H9 (cell line): Measurements from ENCODE around the gene EMX2. TPM values are rescaled to one million over a fixed set of nuclear protein-coding genes. Genes with fewer than 3 reads are reported as not detected.

Experiments
- DNase-seq: peaks from one replicate; pipeline ENCODE4 v3.0.0-alpha.2; 2017
- H2AFZ ChIP-seq: one replicate; pipeline ENCODE4 v1.6.1; 2013; ENCODE audit warnings: mild to moderate bottlenecking, low read length, control low read depth, moderate library complexity
- H2AK5ac ChIP-seq: 2 replicates; pipeline ENCODE4 v1.6.1; 2013; ENCODE audit warnings: low read length, control low read depth, mixed read lengths; ENCODE audit not compliant: insufficient read length
- H2BK120ac ChIP-seq: one replicate; pipeline ENCODE4 v1.6.1; 2013; ENCODE audit warnings: low read depth, mild to moderate bottlenecking, low read length, control low read depth, inconsistent platforms; ENCODE audit not compliant: poor library complexity, severe bottlenecking
- H2BK12ac ChIP-seq: 2 replicates; pipeline ENCODE4 v1.6.1; 2013; ENCODE audit warnings: low read length, control low read depth, mixed read lengths, low read depth; ENCODE audit not compliant: insufficient read length
- H2BK15ac ChIP-seq: 2 replicates; pipeline ENCODE4 v1.6.1; 2013; ENCODE audit warnings: low read depth, low read length, control low read depth
- H2BK20ac ChIP-seq: one replicate; pipeline ENCODE4 v1.6.1; 2013; ENCODE audit warnings: low read depth, mild to moderate bottlenecking, low read length, control low read depth, inconsistent platforms; ENCODE audit not compliant: poor library complexity, severe bottlenecking
- H2BK5ac ChIP-seq: 2 replicates; pipeline ENCODE4 v1.6.1; 2013; ENCODE audit warnings: low read length, control low read depth, mixed read lengths; ENCODE audit not compliant: insufficient read length
- H3K14ac ChIP-seq: 2 replicates; pipeline ENCODE4 v1.6.1; 2013; ENCODE audit warnings: low read length, control low read depth; ENCODE audit not compliant: insufficient read depth
- H3K18ac ChIP-seq: 2 replicates; pipeline ENCODE4 v1.6.1; 2013; ENCODE audit warnings: low read depth, mild to moderate bottlenecking, mixed read lengths, low read length, control low read depth; ENCODE audit not compliant: insufficient read length
- H3K23ac ChIP-seq: 2 replicates; pipeline ENCODE4 v1.6.1; 2013; ENCODE audit warnings: low read length, control low read depth, mixed read lengths, low read depth; ENCODE audit not compliant: insufficient read length
- H3K23me2 ChIP-seq: 2 replicates; pipeline ENCODE4 v1.6.1; 2013; ENCODE audit warnings: low read depth, mild to moderate bottlenecking, mixed read lengths, low read length, control low read depth; ENCODE audit not compliant: insufficient read length, poor library complexity, severe bottlenecking
- H3K27ac ChIP-seq: 2 replicates; pipeline ENCODE4 v1.5.1; 2013; ENCODE audit warnings: low read length, control low read depth, mixed read lengths, low read depth; ENCODE audit not compliant: insufficient read length
- H3K27me3 ChIP-seq: 2 replicates; pipeline ENCODE4 v1.6.1; 2013; ENCODE audit warnings: low read length, control low read depth, inconsistent platforms; ENCODE audit not compliant: insufficient read depth
- H3K4ac ChIP-seq: 2 replicates; pipeline ENCODE4 v1.6.1; 2013; ENCODE audit warnings: low read depth, mild to moderate bottlenecking, control low read depth, inconsistent platforms, low read length, moderate library complexity
- H3K4me1 ChIP-seq: 2 replicates; pipeline ENCODE4 v1.6.1; 2013; ENCODE audit warnings: low read length, control low read depth, inconsistent platforms; ENCODE audit not compliant: insufficient read depth
- H3K4me2 ChIP-seq: 2 replicates; pipeline ENCODE4 v1.6.1; 2013; ENCODE audit warnings: low read length, control low read depth, mixed read lengths; ENCODE audit not compliant: insufficient read length, insufficient read depth
- H3K56ac ChIP-seq: 2 replicates; pipeline ENCODE4 v1.6.1; 2013; ENCODE audit warnings: low read depth, mild to moderate bottlenecking, mixed read lengths, low read length, control low read depth; ENCODE audit not compliant: insufficient read length
- H3K79me1 ChIP-seq: 2 replicates; pipeline ENCODE4 v1.6.1; 2013; ENCODE audit warnings: low read depth, mild to moderate bottlenecking, moderate library complexity, low read length, control low read depth, inconsistent platforms; ENCODE audit not compliant: insufficient read depth, poor library complexity, severe bottlenecking
- H3K79me2 ChIP-seq: 2 replicates; pipeline ENCODE4 v1.6.1; 2013; ENCODE audit warnings: low read length, control low read depth, inconsistent platforms; ENCODE audit not compliant: insufficient read depth
- H3K9ac ChIP-seq: 2 replicates; pipeline ENCODE4 v1.6.1; 2013; ENCODE audit warnings: low read length, control low read depth, mixed read lengths; ENCODE audit not compliant: insufficient read length; ENCODE audit errors: extremely low read depth
- H3K9me3 ChIP-seq: one replicate; pipeline ENCODE4 v1.6.1; 2013; ENCODE audit warnings: low read depth, low read length, inconsistent platforms; ENCODE audit not compliant: control insufficient read depth
- H3T11ph ChIP-seq: one replicate; pipeline ENCODE4 v1.6.1; 2013; ENCODE audit warnings: mild to moderate bottlenecking, low read length, control low read depth, inconsistent platforms
- H4K20me1 ChIP-seq: one replicate; pipeline ENCODE4 v1.6.1; 2013; ENCODE audit not compliant: control insufficient read depth, insufficient read length, insufficient read depth
- H4K5ac ChIP-seq: 2 replicates; pipeline ENCODE4 v1.6.1; 2013; ENCODE audit warnings: low read depth, mild to moderate bottlenecking, mixed read lengths, low read length, control low read depth; ENCODE audit not compliant: insufficient read length
- H4K8ac ChIP-seq: replicated peaks from 2 replicates; pipeline ENCODE4 v1.6.1; 2013; ENCODE audit warnings: low read length, control low read depth, mixed read lengths, low read depth; ENCODE audit not compliant: insufficient read length
- H4K91ac ChIP-seq: 2 replicates; pipeline ENCODE4 v1.6.1; 2013; ENCODE audit warnings: low read depth, mild to moderate bottlenecking, moderate library complexity, mixed read lengths, low read length, control low read depth; ENCODE audit not compliant: insufficient read length
- H3K27ac Mint-ChIP-seq, 3 experiments: 2 replicates in 2 of 3; 3 replicates in 1 of 3; pipeline ENCODE4 v1.8.0; 2020 to 2021; ENCODE audit warnings: mixed read lengths in 3 of 3, mild to moderate bottlenecking in 1 of 3, moderate library complexity in 1 of 3
- H3K27me3 Mint-ChIP-seq: 2 replicates; pipeline ENCODE4 v1.8.0; 2021; ENCODE audit warnings: low read depth, mild to moderate bottlenecking, moderate library complexity, mixed read lengths
- H3K36me3 Mint-ChIP-seq, 3 experiments: 2 replicates in 2 of 3; 3 replicates in 1 of 3; pipeline ENCODE4 v1.8.0; 2020 to 2021; ENCODE audit warnings: low read depth in 3 of 3, mixed read lengths in 3 of 3; ENCODE audit not compliant: insufficient read depth in 1 of 3
- H3K4me1 Mint-ChIP-seq, 2 experiments: 2 replicates each; pipeline ENCODE4 v1.8.0; 2020; ENCODE audit warnings: mixed read lengths in 2 of 2
- H3K4me3 Mint-ChIP-seq, 2 experiments: 2 replicates in 1 of 2; 3 replicates in 1 of 2; pipeline ENCODE4 v1.8.0; 2020 to 2021; ENCODE audit warnings: mild to moderate bottlenecking in 2 of 2, mixed read lengths in 2 of 2, moderate library complexity in 1 of 2
- H3K9me3 Mint-ChIP-seq, 2 experiments: 2 replicates in 1 of 2; 3 replicates in 1 of 2; pipeline ENCODE4 v1.8.0; 2020; ENCODE audit warnings: mild to moderate bottlenecking in 2 of 2, mixed read lengths in 2 of 2, moderate library complexity in 1 of 2
- WGBS: extraction: QIAGEN DNeasy Blood & Tissue Kit; methylation state at CpG from one replicate; pipeline ENCODE4 v1.1.7; 2013; ENCODE audit warnings: missing lambda C conversion rate, low lambda C conversion rate, mixed read lengths; ENCODE audit not compliant: insufficient read length; ENCODE audit errors: extremely low coverage; 5-methylcytosine and 5-hydroxymethylcytosine counted together
- total RNA-seq: library from RNA; stranded (reverse); gene quantifications from 2 replicates; pipeline ENCODE4 v1.2.1, GENCODE V29; 2021
- TF ChIP-seq, protein P1 (sequence below): fragments of 200-600 bp; sonication (generic); conservative IDR thresholded peaks from 3 replicates; pipeline ENCODE4 v1.8.0; 2021; ENCODE audit warnings: antibody characterized with exemption, mild to moderate bottlenecking

The EMX2 gene
- total RNA-seq, 1 experiment from 2014 or later, result not detected

DNA sequence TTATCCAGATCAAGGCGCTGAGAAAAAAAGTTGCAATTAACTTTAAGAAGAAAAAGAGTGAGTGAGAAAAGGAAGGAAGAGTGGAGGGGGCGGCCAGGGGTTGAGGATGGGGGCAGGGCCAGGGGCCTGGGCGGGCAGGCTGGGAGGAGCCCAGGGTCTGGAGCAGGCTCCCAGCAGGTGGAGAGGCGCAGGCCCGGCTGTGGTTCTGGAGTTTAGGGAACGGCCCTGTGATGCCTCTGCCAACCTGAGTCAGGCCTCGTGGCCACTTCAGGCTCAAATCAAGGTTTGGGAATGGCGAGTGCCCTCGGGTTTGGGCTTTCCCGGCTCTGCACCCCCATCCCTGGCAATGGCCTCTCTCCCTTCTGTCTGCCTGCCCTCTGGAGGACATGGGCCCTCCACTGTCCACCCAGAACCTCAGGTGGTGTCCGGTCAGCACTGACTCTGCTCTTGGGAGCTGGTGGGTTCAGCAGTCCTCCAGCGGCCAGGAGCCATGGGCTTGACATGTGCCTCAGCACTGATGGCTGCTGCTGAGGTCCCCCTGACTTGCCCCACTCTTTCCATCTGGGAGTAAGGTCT lies 41.0 kb upstream of the EMX2 start:
- Mint-ChIP-seq H3K27me3 (peaks cover 43% of the 10 kb centered on the region), H3K4me1 (peaks cover 5 to 11% of the 10 kb centered on the region in 2 experiments), H3K27ac (no peak overlapping the region; a peak in 1 of 7 replicates), H3K4me3 (no peak overlapping the region), H3K9me3 (no peaks in the 10 kb centered on the region), H3K36me3 (no peaks in the 10 kb centered on the region)
- Histone ChIP-seq H2AFZ (no peak overlapping the region), H3K4me2 (no peak overlapping the region), H3K27ac (no peak overlapping the region), H3K56ac (no peak overlapping the region), H3K4ac (no peak overlapping the region), H4K8ac (no peak overlapping the region), H3K4me1 (no peaks in the 10 kb centered on the region), H3K18ac (no peak overlapping the region), H3K9me3 (no peaks in the 10 kb centered on the region), H2AK5ac (no peak overlapping the region), H3K9ac (no peak overlapping the region), H3K14ac (no peak overlapping the region; the same call in 1 of the 2 replicates), H3K23me2 (no peaks in the 10 kb centered on the region), H2BK20ac (no peak overlapping the region), H2BK15ac (no peak overlapping the region), H3K27me3 (no peaks in the 10 kb centered on the region), H4K5ac (no peak overlapping the region), H2BK120ac (no peak overlapping the region), H3K23ac (no peak overlapping the region), H3K79me2 (no peaks in the 10 kb centered on the region), H2BK12ac (no peak overlapping the region), H3K79me1 (no peaks in the 10 kb centered on the region), H4K91ac (no peak overlapping the region), H3T11ph (no peak overlapping the region), H4K20me1 (no peaks in the 10 kb centered on the region), H2BK5ac (no peak overlapping the region)
- DNase-seq, result no peak
- TF ChIP-seq, protein P1, sequence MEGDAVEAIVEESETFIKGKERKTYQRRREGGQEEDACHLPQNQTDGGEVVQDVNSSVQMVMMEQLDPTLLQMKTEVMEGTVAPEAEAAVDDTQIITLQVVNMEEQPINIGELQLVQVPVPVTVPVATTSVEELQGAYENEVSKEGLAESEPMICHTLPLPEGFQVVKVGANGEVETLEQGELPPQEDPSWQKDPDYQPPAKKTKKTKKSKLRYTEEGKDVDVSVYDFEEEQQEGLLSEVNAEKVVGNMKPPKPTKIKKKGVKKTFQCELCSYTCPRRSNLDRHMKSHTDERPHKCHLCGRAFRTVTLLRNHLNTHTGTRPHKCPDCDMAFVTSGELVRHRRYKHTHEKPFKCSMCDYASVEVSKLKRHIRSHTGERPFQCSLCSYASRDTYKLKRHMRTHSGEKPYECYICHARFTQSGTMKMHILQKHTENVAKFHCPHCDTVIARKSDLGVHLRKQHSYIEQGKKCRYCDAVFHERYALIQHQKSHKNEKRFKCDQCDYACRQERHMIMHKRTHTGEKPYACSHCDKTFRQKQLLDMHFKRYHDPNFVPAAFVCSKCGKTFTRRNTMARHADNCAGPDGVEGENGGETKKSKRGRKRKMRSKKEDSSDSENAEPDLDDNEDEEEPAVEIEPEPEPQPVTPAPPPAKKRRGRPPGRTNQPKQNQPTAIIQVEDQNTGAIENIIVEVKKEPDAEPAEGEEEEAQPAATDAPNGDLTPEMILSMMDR, result no peak
- WGBS, result no CpG with 5 or more reads among the region's 12 CpGs
